Measurements from ENCODE around the gene KLHL6. TPM values are rescaled to one million over a fixed set of nuclear protein-coding genes. Genes with fewer than 3 reads are reported as not detected.

KLHL6 gene
- total RNA-seq, 1 donor from 2014 or later = not detected

GRCh38 chr3:183489455-183490210 is 65.9 kb downstream of the KLHL6 start:
- no peak for DNase-seq (ENCODE audit: extremely low spot score, unreplicated experiment)
- TF ChIP-seq, protein P1, sequence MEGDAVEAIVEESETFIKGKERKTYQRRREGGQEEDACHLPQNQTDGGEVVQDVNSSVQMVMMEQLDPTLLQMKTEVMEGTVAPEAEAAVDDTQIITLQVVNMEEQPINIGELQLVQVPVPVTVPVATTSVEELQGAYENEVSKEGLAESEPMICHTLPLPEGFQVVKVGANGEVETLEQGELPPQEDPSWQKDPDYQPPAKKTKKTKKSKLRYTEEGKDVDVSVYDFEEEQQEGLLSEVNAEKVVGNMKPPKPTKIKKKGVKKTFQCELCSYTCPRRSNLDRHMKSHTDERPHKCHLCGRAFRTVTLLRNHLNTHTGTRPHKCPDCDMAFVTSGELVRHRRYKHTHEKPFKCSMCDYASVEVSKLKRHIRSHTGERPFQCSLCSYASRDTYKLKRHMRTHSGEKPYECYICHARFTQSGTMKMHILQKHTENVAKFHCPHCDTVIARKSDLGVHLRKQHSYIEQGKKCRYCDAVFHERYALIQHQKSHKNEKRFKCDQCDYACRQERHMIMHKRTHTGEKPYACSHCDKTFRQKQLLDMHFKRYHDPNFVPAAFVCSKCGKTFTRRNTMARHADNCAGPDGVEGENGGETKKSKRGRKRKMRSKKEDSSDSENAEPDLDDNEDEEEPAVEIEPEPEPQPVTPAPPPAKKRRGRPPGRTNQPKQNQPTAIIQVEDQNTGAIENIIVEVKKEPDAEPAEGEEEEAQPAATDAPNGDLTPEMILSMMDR (IDR thresholded peaks at IDR 0.05) = no peak
- Mint-ChIP-seq H3K36me3 (ENCODE audit: unreplicated experiment) (no peaks in the 10 kb centered on the region), H3K4me3 (ENCODE audit: unreplicated experiment) (no peak overlapping the region), H3K9me3 (ENCODE audit: unreplicated experiment) (no peaks in the 10 kb centered on the region), H3K27ac (ENCODE audit: unreplicated experiment) (no peak overlapping the region), H3K4me1 (ENCODE audit: unreplicated experiment) (peaks cover 4% of the 10 kb centered on the region), H3K27me3 (ENCODE audit: unreplicated experiment) (peaks cover 14% of the 10 kb centered on the region)

DNA sequence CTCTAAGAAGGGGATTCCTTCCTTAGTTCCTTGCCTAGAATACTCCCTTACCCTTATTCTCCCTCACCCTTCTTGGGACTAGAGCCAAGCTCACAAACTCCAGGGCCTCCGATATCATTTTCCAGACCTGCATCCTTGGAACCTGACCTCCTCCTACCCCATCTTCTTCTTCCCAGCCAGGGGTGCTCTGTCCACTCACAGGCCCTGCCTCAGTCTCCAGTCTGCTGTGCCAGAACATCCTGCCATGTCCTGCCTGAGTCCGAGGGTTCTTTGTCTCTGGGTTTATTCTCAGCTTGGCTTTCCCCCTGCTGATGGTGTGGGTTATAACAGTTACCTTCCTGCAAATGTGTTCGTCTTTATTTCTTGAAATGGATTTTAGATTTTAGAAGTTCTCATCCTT is 67.2 kb downstream of the KLHL6 start:
- Mint-ChIP-seq H3K4me1 (ENCODE audit: unreplicated experiment) (peaks cover 12% of the 10 kb centered on the region), H3K27ac (ENCODE audit: unreplicated experiment) (no peak overlapping the region), H3K9me3 (ENCODE audit: unreplicated experiment) (no peaks in the 10 kb centered on the region), H3K27me3 (ENCODE audit: unreplicated experiment) (peaks cover 3% of the 10 kb centered on the region), H3K4me3 (ENCODE audit: unreplicated experiment) (no peak overlapping the region), H3K36me3 (ENCODE audit: unreplicated experiment) (no peaks in the 10 kb centered on the region)
- DNase-seq (ENCODE audit: extremely low spot score, unreplicated experiment) = peak; percentile 57
- TF ChIP-seq, protein P1 (IDR thresholded peaks at IDR 0.05) = no peak

DNA sequence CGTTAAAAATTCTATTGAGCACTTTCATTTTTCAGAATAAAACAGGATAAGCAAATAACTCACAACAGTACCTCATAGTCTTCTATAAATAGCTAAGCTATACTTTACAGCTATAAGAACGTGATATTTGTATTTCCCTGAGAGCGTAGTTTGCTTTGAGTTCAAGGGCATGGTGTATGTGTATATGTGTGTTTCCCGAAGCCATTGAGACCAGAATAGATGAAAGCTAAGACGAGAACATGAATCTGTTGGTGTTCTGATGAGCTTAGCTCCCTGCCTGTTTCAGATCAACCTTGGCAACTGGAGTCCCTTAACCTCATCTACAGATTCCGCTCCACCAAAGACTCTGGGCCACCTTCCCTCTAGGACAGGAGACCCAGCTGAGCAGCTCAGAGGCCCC is 67.6 kb downstream of the KLHL6 start:
- H3K4me1 Mint-ChIP-seq (ENCODE audit: unreplicated experiment) = peaks cover 15% of the 10 kb centered on the region
- H3K36me3 Mint-ChIP-seq (ENCODE audit: unreplicated experiment) = no peaks in the 10 kb centered on the region

DNA sequence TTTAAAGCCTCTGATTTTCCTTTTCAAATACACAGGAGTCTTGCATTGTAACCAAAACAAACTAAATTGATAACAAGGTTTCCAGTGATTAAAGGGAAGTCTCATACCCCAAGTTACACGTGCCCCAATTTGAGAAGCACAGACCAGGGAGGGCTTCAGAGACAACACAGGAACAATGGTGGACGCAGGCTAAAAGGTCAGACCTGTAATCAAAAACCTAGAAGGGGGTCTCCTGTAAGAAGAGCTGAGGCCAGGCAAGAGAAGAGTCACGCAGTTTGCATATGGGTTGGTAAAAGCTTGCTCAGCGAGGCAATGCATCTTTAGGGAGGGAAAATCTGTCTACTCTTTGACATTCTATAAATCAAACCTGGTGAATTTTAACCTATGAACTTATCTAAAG is 68.5 kb downstream of the KLHL6 start:
- DNase-seq (ENCODE audit: extremely low spot score, unreplicated experiment) = peak; percentile 17
- Mint-ChIP-seq H3K27ac (ENCODE audit: unreplicated experiment) (no peak overlapping the region), H3K9me3 (ENCODE audit: unreplicated experiment) (no peaks in the 10 kb centered on the region), H3K36me3 (ENCODE audit: unreplicated experiment) (no peaks in the 10 kb centered on the region), H3K4me1 (ENCODE audit: unreplicated experiment) (peaks cover 15% of the 10 kb centered on the region), H3K27me3 (ENCODE audit: unreplicated experiment) (no peaks in the 10 kb centered on the region), H3K4me3 (ENCODE audit: unreplicated experiment) (no peak overlapping the region)
- TF ChIP-seq, protein P1 (IDR thresholded peaks at IDR 0.05) = no peak

More for the DNA sequence above, 67.6 kb downstream of the KLHL6 start:
- Mint-ChIP-seq H3K9me3 (ENCODE audit: unreplicated experiment) (no peaks in the 10 kb centered on the region), H3K4me3 (ENCODE audit: unreplicated experiment) (no peak overlapping the region), H3K27ac (ENCODE audit: unreplicated experiment) (no peak overlapping the region), H3K27me3 (ENCODE audit: unreplicated experiment) (no peaks in the 10 kb centered on the region)
- DNase-seq (ENCODE audit: extremely low spot score, unreplicated experiment) = peak; percentile 36
- TF ChIP-seq, protein P1 (IDR thresholded peaks at IDR 0.05) = no peak

DNA sequence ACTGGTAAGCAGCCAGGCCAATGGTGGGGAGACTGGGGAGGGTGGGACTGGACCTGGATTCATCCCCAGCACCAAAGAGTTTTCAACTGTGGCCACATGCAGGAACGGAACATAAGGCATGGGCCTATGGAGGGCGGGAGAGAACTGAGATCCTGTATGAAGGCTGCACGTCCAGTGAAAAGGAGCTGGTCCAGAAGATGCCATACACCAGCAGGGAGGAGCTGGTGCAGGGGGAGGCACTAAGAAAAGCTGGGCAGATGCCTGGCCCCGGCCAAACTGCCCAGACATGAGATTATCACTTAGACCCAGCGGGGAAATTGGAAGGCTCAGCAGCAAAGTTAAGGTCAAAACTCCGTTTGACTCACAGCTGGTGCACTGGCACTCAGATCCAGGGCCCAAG is 69.0 kb downstream of the KLHL6 start:
- Mint-ChIP-seq H3K36me3 (ENCODE audit: unreplicated experiment) (no peaks in the 10 kb centered on the region), H3K9me3 (ENCODE audit: unreplicated experiment) (no peaks in the 10 kb centered on the region), H3K4me3 (ENCODE audit: unreplicated experiment) (no peak overlapping the region), H3K27ac (ENCODE audit: unreplicated experiment) (no peak overlapping the region), H3K27me3 (ENCODE audit: unreplicated experiment) (no peaks in the 10 kb centered on the region), H3K4me1 (ENCODE audit: unreplicated experiment) (peaks cover 15% of the 10 kb centered on the region)
- TF ChIP-seq, protein P1 (IDR thresholded peaks at IDR 0.05) = no peak
- DNase-seq (ENCODE audit: extremely low spot score, unreplicated experiment) = peak; percentile 51
